Measurements from ENCODE around the gene MYL6.

DNA sequence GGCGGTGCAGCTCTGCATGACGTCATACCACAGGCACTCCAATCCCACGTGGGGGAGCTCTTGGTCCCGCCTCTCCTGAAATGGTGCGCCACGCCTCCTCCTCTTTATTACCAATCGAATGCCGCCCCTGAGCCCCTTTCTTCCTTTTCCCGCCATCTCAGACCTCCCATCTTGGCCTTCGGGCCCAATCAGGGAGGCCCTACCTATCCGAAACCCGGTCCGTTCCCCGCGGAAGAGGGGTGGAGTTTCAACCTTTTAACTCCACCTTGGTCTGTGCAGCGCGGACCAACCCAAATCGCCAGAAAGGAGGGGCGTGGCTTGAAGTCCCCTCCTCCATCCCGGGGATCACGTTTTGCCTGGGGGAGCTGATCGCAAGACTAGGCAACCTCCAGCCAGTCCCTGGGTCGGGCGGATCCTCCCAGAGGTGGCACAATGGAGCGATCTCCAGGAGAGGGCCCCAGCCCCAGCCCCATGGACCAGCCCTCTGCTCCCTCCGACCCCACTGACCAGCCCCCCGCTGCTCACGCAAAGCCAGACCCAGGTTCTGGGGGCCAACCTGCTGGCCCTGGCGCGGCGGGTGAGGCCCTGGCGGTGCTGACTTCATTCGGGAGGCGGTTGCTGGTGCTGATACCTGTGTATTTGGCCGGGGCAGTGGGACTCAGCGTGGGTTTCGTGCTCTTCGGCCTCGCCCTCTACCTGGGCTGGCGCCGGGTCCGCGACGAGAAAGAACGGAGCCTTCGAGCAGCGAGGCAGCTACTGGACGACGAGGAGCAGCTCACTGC lies 30.1 kb upstream of the MYL6 start, which contains the start of gene ESYT1:
- no peak for TF ChIP-seq YY1 (IDR thresholded peaks at IDR 0.05; ENCODE audit: low read depth)
- TF ChIP-seq TAF1 (IDR thresholded peaks at IDR 0.05; ENCODE audit: low read depth): peak; percentile 72
- TF ChIP-seq, protein P1, sequence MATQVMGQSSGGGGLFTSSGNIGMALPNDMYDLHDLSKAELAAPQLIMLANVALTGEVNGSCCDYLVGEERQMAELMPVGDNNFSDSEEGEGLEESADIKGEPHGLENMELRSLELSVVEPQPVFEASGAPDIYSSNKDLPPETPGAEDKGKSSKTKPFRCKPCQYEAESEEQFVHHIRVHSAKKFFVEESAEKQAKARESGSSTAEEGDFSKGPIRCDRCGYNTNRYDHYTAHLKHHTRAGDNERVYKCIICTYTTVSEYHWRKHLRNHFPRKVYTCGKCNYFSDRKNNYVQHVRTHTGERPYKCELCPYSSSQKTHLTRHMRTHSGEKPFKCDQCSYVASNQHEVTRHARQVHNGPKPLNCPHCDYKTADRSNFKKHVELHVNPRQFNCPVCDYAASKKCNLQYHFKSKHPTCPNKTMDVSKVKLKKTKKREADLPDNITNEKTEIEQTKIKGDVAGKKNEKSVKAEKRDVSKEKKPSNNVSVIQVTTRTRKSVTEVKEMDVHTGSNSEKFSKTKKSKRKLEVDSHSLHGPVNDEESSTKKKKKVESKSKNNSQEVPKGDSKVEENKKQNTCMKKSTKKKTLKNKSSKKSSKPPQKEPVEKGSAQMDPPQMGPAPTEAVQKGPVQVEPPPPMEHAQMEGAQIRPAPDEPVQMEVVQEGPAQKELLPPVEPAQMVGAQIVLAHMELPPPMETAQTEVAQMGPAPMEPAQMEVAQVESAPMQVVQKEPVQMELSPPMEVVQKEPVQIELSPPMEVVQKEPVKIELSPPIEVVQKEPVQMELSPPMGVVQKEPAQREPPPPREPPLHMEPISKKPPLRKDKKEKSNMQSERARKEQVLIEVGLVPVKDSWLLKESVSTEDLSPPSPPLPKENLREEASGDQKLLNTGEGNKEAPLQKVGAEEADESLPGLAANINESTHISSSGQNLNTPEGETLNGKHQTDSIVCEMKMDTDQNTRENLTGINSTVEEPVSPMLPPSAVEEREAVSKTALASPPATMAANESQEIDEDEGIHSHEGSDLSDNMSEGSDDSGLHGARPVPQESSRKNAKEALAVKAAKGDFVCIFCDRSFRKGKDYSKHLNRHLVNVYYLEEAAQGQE (IDR thresholded peaks at IDR 0.05; ENCODE audit: low read depth): no peak
- TF ChIP-seq EGR1 (IDR thresholded peaks at IDR 0.05): no peak

Data from Ishikawa (cell line).